GM21825 (cell line): ENCODE data around the gene KCNN3.
"Not testable (repeated sequence)": the region's sequence is repeated elsewhere in the genome, so short reads cannot be mapped to it uniquely, and the experiment has no call there.

Source experiments
- ATAC-seq: cut with Tn5 transposase; IDR thresholded peaks from one replicate; pipeline ENCODE4 v1.9.1; 2021; ENCODE audit warnings: mild to moderate bottlenecking, moderate library complexity; ENCODE audit not compliant: unreplicated experiment

KCNN3 gene

DNA sequence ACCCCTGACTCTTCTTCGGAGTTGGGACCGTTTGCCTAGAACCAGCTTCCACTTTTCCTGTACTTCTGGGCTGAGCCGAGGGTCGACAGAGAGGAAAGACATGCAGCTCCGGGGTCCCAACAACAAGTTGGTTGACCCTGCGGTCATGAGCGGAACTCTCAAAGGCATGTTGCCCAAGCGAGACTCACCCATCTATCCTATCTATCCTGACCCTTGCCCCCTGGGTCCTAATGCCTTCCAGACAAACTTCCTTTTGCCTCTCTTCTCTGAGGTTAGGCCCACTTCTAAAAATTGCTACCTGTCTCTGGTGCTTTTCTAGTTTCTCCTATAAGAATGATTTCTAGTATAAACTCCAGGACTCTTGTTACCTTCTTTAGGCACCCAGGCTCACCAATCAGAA is 197.8 kb downstream of the KCNN3 start:
- not testable (repeated sequence) for ATAC-seq

DNA sequence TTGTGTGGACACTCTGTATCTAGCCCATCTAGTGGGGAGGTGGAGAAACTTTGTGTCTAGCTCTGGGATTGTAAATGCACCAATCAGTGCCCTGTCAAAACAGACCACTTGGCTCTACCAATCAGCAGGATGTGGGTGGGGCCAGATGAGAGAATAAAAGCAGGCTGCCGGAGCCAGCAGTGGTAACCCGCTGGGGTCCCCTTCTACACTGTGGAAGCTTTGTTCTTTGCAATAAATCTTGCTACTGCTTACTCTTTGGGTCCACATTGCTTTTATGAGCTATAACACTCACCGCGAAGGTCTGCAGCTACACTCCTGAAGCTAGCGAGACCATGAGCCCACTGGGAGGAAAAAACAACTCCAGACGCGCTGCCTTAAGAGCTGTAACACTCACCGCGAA is 198.7 kb downstream of the KCNN3 start:
- ATAC-seq: not testable (repeated sequence)

DNA sequence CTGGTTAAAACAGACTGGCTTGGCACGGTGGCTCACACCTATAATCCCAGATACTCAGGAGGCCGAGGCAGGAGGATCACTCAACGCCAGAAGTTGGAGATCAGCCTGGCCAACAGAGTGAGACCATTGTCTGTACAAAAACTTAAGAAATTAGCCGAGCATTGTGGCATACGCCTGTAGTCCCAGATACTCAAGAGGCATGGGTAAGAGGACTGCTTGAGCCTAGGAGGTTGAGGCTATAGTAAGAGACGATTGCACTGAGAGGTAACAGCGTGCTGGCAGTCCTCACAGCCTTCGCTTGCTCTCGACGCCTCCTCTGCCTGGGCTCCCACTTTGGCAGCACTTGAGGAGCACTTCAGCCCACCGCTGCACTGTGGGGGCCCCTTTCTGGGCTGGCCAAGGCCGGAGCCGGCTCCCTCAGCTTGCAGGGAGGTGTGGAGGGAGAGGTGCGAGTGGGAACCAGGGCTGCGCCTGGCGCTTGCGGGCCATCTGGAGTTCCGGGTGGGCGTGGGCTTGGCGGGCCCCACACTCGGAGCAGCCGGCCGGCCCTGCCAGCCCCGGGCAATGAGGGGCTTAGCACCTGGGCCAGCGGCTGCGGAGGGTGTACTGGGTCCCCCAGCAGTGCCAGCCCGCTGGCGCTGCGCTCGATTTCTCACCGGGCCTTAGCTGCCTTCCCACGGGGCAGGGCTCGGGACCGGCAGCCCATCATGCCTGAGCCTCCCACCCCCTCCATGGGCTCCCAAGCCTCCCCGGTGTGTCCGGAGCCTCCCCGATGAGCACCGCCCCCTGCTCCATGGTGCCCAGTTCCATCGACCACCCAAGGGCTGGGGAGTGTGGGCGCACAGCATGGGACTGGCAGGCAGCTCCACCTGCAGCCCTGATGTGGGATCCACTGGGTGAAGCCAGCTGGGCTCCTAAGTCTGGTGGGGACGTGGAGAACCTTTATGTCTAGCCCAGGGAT is 199.5 kb downstream of the KCNN3 start:
- ATAC-seq: not testable (repeated sequence)

DNA sequence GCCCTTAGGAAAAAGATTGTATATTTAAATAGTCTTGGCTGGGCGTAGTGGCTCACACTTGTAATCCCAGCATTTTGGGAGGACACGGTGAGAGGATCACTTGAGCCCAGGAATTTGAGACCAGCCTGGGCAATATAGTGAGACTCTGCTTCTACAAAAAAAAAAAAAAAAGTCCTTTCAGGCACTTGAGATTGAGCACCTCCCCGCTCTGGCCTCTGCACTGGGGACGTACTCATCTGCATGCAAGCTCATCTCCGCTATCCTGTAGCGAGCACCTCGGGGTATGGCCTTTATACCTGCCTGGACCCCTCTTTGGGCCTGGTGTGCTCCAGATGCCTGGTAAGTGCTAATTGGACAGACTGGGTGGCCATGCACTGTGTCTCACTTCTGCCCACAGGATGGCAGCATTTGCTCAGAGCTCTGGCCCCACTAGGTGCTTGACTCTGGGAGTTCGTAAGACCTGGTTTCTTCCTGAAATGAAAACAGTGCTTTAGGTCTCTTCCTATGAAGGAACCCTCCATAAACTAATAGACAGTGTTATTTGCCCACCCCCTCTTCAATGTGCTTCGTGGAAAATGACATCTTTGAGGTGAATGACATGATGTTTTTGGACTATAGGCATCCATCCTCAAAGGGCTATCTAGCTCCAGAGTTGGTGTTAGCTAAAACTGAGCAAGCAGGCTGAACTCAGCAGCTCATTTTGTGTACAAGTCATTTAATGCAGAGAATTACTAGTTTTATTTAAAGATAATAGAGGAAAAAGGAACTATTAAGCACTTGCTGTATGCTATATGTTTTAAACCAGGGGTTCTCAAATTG is 200.4 kb downstream of the KCNN3 start:
- ATAC-seq: no peak

DNA sequence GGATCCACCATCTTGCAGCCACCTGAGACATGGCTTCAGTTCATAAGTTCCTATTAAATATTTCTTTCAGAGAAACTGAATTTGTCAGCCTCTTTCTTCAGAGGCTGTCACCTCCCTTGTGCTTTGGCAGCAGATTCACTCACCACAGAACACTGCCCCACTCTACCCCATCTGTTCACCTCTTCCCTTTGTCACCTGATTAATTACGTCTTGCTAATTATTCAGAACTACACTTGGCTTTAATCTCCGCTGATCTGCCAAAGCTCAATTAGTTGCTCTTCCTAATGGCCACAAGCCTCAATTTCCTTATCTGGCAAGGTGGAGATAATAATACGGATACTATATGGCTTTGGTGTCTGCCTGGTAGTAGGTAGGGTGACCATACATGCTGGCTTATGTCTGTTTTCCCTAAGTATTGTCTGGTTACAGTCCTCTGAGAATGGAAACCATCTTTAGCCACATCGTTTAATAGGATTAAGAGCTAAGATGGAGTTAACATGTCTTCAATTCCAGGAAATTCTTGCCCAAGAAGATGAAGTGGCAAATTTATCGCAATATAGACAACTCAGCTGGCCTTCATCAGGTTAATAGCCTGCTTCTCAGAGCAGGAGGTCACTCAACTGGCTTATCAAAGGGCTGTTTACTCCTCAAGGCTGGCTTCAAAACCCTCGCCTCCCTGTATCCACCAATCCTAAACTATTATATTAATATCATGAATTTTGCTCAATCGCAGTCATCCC is 203.9 kb downstream of the KCNN3 start:
- ATAC-seq: no peak

DNA sequence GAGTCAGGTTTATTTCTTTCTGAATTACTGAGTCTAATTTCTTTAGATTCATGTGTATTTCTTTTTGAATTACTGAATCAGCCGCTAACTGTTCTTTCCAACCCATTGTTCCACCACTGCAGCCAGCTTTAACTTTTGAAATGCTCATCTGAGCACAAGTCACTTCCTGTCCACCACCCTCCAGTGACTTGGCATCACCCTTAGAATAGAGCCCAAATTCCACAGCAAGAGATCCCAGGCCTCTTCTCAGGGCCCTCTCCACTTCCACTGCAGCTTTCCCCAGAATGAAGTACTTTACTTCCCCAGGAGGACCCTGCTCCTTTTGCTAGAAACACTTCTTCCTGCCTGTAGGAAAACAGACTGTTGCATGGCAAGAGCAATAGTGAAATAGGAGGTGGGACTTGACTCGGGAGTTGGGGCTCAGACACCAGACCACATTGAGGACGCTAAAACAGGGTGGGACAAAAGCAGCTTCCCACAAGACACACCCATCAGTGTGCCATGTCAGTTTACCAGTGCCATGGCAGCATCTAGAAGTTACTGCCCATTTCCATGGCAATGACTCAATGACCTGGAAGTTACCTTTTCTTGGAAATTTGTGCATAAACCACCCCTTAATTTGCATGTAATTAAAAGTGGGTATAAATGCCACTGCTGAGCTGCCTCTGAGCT is 205.6 kb downstream of the KCNN3 start:
- ATAC-seq: no peak

DNA sequence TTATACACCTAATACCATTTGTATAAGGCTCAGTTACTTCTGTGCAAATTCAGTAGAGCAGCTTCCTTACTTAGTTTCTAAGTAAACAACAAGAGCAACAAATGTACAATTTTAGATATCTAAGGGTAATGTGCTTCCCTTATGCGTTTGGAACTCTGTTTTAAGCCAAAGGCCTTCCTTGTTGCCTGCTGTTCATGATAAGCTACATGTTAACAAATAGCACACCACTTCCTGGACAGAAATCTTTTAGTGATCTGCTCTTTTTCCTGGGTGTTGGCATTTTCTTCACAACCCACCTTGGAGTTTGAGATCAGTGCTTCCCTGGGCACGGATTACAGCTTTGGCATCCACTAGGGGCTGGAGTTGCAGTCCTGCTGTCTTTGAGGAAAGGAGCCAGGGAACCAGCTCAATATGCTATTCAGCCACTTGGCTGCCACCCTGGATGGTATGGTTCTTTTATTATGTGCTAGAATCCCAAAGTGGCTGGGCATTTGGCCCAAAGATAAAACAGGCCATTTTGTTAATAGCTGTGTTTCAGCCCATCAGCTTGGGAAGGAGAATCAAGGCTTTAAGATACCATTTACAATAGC is 206.5 kb downstream of the KCNN3 start:
- no peak for ATAC-seq

DNA sequence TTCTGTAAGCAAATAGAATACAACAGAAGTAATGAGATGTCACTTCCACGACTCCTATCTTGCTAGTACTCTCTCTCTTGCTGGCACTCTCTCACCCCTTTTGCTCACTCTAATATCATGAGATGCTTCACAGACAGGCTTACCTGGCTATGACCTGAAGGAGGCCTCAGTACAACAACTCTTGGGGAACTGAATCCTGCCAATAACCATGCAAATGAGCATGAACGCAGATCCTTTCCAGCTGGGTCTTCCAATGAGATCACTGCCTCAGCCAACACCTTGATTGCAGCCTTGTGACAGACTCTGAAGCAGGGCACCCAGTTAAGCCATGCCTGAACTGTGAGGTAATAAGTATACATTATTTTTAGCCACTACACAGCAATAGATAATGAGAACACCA is 209.0 kb downstream of the KCNN3 start:
- ATAC-seq: no peak

DNA sequence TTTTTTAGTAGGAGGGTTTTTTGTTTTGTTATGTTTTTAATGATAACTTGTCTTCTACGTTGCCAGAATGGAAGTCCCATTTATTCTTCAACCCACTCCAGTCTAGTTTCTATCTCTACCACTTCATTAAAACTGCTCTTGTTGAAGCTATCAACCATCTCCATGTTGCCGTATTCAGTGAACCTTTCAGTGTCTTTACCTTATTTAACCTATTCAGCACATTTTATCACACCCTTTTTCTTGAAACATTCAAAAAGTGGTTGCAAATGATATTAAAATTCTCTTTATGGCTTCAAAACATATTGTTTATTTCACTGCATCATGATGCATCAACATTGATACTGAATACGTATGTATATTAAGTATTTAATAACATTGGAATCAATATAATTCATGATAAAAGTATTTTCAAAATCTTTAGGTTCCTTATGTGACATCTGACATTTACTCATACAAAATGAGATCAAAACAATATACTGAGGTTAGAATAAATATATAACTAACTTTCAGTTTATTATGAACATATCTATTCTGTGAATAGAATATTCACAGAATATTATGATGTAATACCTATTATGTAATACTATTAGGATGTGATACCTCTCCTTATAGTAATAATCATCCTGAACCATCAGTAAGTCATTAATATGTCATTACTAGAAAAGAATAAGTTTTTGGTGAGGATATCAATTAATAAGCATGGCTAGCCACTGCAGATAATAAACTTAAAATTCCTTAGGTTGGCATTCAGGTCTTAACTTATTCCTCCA is 210.1 kb downstream of the KCNN3 start:
- no peak for ATAC-seq

DNA sequence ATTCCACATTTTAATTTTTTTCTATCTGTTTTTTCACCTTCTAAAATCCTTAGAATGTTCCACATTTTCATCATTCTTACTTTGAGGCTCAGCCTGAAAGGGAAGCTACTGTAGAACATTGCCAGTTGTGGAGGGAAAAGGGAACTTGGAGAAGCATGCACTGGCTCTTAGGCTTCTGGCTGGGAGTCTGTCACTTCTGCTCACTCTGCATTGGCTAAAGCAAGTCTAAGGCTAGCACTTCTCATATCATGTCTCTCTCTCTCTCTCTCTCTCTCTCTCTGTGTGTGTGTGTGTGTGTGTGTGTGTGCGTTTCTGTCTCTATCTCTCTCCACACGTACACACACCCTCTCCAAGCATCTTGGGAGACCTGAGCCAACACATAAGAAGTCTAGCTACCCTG is 212.5 kb downstream of the KCNN3 start:
- no peak for ATAC-seq

DNA sequence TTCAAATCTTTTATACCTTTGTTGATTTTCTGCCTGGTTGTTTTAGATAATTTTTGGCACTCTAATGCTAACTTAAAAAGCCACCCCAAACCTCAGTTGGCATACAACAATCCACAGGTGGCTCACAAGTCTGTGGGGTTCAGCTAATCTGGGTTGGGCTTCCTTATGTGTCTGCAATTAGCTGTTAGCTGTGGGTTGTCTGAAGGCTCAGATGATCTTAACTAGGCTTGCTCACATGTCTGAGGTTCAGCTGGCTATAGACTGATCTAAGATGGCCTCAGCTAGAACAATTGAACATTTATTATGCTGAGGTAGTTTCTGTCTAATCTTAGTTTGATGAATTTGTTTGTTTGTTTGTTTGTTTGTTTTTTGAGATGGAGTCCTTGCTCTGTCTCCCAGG is 217.2 kb downstream of the KCNN3 start:
- no peak for ATAC-seq
